Muscle layer of colon (tissue), 2 donors: ENCODE measurements around the gene NKAIN2.
"Not testable (repeated sequence)": the region's sequence is repeated elsewhere in the genome, so short reads cannot be mapped to it uniquely, and the experiment has no call there.

Experiments
- H3K27ac ChIP-seq: one replicate; pipeline ENCODE4 v1.7.0; 2013; ENCODE audit warnings: low read depth, mild to moderate bottlenecking, low read length, moderate library complexity
- H3K27me3 ChIP-seq, 2 donors: one replicate each; pipeline ENCODE4 v1.7.0; 2013; ENCODE audit warnings: low read length in 2 of 2, mild to moderate bottlenecking in 2 of 2; ENCODE audit not compliant: insufficient read depth in 2 of 2, control insufficient read depth in 1 of 2
- H3K36me3 ChIP-seq: one replicate; pipeline ENCODE4 v1.7.0; 2013; ENCODE audit warnings: mild to moderate bottlenecking, low read length; ENCODE audit not compliant: insufficient read depth
- H3K4me1 ChIP-seq: one replicate; pipeline ENCODE4 v1.7.0; 2013; ENCODE audit warnings: mild to moderate bottlenecking, low read length; ENCODE audit not compliant: insufficient read depth
- H3K4me3 ChIP-seq, 2 donors: one replicate each; pipeline ENCODE4 v1.7.0; 2013; ENCODE audit warnings: low read length in 2 of 2, low read depth in 1 of 2, mild to moderate bottlenecking in 1 of 2, moderate library complexity in 1 of 2
- H3K9ac ChIP-seq: one replicate; pipeline ENCODE4 v1.7.0; 2013; ENCODE audit warnings: low read length
- H3K9me3 ChIP-seq: one replicate; pipeline ENCODE4 v1.7.0; 2013; ENCODE audit warnings: mild to moderate bottlenecking, low read length
- donor health status: abdominal sarcoma.
- donor health status: Adenocarcinoma of cecum.

The NKAIN2 gene

GRCh38 chr6:124131259-124131658, 327.6 kb downstream of the NKAIN2 start:
- Histone ChIP-seq H3K36me3 (no peaks in the 10 kb centered on the region), H3K27ac (no peak overlapping the region), H3K9me3 (no peaks in the 10 kb centered on the region), H3K4me1 (no peaks in the 10 kb centered on the region), H3K4me3 (no peak overlapping the region), H3K9ac (no peak overlapping the region), H3K27me3 (no peaks in the 10 kb centered on the region)

GRCh38 chr6:124131779-124132178, 328.1 kb downstream of the NKAIN2 start:
- no peaks in the 10 kb centered on the region for H3K9me3 ChIP-seq
- H3K36me3 ChIP-seq: no peaks in the 10 kb centered on the region
- no peaks in the 10 kb centered on the region for H3K27me3 ChIP-seq
- H3K4me1 ChIP-seq: no peaks in the 10 kb centered on the region
- H3K9ac ChIP-seq: no peak overlapping the region
- no peak overlapping the region for H3K27ac ChIP-seq
- H3K4me3 ChIP-seq: no peak overlapping the region

DNA sequence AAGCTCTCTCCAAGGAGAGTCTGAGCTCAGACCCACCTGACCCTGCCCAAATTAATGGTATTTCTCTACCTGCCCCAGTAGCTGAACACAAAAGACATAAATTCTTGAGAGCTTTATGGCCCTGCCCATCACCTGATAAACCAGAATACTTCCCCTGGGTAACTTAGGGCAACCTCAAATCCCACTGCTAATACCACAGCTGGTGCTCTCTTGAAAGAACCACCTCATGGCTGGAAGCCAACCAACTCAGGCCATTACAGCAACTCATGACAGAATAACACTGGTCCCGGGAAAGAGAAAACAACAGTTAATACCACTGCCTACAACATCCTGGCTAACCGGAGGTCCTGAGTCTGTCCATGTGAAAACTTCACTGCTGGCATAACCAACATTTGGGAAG, 328.6 kb downstream of the NKAIN2 start:
- Histone ChIP-seq H3K4me1 (no peaks in the 10 kb centered on the region), H3K9me3 (no peaks in the 10 kb centered on the region), H3K4me3 (no peak overlapping the region), H3K27me3 (no peaks in the 10 kb centered on the region), H3K36me3 (no peaks in the 10 kb centered on the region), H3K27ac (no peak overlapping the region), H3K9ac (no peak overlapping the region)

- Histone ChIP-seq H3K4me1 (no peaks in the 10 kb centered on the region), H3K36me3 (no peaks in the 10 kb centered on the region), H3K27me3 (no peaks in the 10 kb centered on the region), H3K27ac (no peak overlapping the region), H3K9me3 (no peaks in the 10 kb centered on the region), H3K4me3 (no peak overlapping the region), H3K9ac (no peak overlapping the region)
These were observed 339.2 kb downstream of the NKAIN2 start for GRCh38 chr6:124142852-124143251.

GRCh38 chr6:124143435-124143834, 339.8 kb downstream of the NKAIN2 start:
- Histone ChIP-seq H3K9ac (no peak overlapping the region), H3K4me3 (no peak overlapping the region), H3K36me3 (no peaks in the 10 kb centered on the region), H3K27ac (no peak overlapping the region), H3K9me3 (no peaks in the 10 kb centered on the region), H3K4me1 (no peaks in the 10 kb centered on the region), H3K27me3 (no peaks in the 10 kb centered on the region)

DNA sequence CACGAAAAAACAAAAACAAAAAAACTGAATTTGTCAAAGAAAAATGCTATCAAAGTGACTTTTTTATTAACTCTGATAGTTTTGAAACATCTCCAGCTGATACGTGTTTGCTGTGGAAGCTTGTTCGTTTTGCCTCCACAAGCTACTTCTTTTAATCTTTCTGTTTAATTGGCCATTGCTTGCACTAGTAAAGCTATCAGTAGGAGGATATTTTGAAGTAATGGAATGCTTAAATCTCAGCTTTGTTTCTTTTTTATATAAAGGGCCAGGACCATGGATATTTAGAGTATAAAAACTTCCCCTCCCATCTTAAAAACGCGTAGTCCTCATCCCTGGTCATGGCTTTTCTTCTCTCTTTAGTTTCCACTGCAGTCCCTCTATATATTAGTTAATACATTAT, 344.0 kb downstream of the NKAIN2 start:
- H3K27ac ChIP-seq: no peak overlapping the region
- H3K9me3 ChIP-seq: no peaks in the 10 kb centered on the region
- H3K9ac ChIP-seq: no peak overlapping the region
- H3K36me3 ChIP-seq: no peaks in the 10 kb centered on the region
- H3K4me3 ChIP-seq: no peak overlapping the region
- H3K27me3 ChIP-seq: no peaks in the 10 kb centered on the region
- H3K4me1 ChIP-seq: no peaks in the 10 kb centered on the region

GRCh38 chr6:124148236-124148957, 344.7 kb downstream of the NKAIN2 start:
- no peaks in the 10 kb centered on the region for H3K36me3 ChIP-seq
- no peaks in the 10 kb centered on the region for H3K9me3 ChIP-seq
- no peak overlapping the region for H3K9ac ChIP-seq
- H3K27ac ChIP-seq: no peak overlapping the region
- H3K4me3 ChIP-seq: no peak overlapping the region
- no peaks in the 10 kb centered on the region for H3K4me1 ChIP-seq
- no peaks in the 10 kb centered on the region for H3K27me3 ChIP-seq

- Histone ChIP-seq H3K27me3 (no peaks in the 10 kb centered on the region), H3K9me3 (no peaks in the 10 kb centered on the region), H3K9ac (no peak overlapping the region), H3K27ac (no peak overlapping the region), H3K4me3 (no peak overlapping the region), H3K36me3 (no peaks in the 10 kb centered on the region), H3K4me1 (no peaks in the 10 kb centered on the region)
These were observed 346.0 kb downstream of the NKAIN2 start for GRCh38 chr6:124149646-124150045.

DNA sequence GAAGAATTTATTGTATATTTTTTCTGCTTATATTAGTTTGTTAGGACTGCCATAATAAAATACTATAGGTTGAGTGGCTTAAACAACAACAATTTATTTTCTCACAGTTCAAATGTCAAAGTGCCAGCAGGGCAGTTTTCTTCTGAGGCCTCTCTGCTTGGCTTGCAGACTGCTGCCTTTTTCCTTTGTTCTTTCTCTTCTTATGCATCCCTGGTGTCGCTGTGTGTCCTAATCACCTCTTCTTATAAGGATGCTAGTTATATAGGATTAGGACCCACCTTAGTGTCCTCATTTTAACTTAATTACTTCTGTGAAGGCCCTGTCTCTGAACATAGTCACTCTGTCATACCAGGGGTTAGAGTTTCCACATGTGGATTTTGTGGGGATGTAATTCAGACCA, 354.4 kb downstream of the NKAIN2 start:
- H3K4me3 ChIP-seq: no peak overlapping the region
- H3K4me1 ChIP-seq: no peaks in the 10 kb centered on the region
- H3K36me3 ChIP-seq: no peaks in the 10 kb centered on the region
- no peak overlapping the region for H3K27ac ChIP-seq
- H3K27me3 ChIP-seq: no peaks in the 10 kb centered on the region
- no peak overlapping the region for H3K9ac ChIP-seq
- no peaks in the 10 kb centered on the region for H3K9me3 ChIP-seq

DNA sequence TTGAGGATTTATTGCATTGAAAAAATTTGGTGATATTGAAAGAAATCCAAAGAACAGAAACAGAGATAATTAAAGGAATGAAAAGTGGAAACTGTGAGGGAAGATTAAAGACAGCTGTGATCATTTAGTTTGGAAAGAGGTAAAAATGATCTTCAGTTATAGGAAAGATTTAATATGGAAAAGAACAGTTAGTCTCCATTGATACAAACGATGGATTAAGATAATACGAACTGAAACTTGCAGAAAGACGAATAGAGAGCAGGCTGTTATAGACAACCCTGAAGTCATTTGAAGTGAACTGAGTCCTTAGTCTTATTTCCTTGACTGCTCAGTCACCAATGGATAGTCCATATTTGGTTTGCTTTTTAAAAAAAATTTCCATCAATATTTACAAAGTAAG, 360.0 kb downstream of the NKAIN2 start:
- Histone ChIP-seq H3K9me3 (no peaks in the 10 kb centered on the region), H3K27me3 (no peaks in the 10 kb centered on the region), H3K36me3 (no peaks in the 10 kb centered on the region)

DNA sequence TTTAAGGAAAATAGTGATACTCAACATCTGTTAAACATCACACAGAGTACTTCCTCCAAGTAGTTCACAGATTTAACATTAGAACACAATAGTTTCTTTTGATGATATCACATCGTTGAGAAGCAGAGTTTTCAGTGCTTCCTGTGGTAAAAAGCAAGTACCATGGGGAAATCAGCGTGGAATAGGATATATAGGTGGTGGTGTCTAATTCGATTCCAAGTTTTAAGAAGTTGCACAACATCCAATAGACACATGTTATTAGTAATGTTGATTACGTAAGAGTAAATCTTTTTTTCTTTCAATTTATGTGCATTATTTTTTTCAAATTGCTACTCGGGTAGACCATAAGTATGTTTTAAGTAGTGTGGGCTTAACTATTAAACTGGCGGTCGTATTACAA, 360.7 kb downstream of the NKAIN2 start:
- no peak overlapping the region for H3K27ac ChIP-seq
- H3K27me3 ChIP-seq: no peaks in the 10 kb centered on the region
- H3K4me1 ChIP-seq: no peaks in the 10 kb centered on the region

More for the DNA sequence above, 360.0 kb downstream of the NKAIN2 start:
- Histone ChIP-seq H3K4me1 (no peaks in the 10 kb centered on the region), H3K27ac (no peak overlapping the region), H3K9ac (no peak overlapping the region), H3K4me3 (no peak overlapping the region)

DNA sequence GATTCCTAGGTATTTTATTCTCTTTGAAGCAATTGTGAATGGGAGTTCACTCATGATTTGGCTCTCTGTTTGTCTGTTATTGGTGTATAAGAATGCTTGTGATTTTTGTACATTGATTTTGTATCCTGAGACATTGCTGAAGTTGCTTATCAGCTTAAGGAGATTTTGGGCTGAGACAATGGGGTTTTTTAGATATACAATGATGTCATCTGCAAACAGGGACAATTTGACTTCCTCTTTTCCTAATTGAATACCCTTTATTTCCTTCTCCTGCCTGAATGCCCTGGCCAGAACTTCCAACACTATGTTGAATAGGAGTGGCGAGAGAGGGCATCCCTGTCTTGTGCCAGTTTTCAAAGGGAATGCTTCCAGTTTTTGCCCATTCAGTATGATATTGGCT, 363.6 kb downstream of the NKAIN2 start:
- H3K27ac ChIP-seq, H3K27me3 ChIP-seq, H3K4me1 ChIP-seq, H3K36me3 ChIP-seq, H3K4me3 ChIP-seq, H3K9ac ChIP-seq, H3K9me3 ChIP-seq: not testable (repeated sequence)

More for the DNA sequence above, 360.7 kb downstream of the NKAIN2 start:
- no peak overlapping the region for H3K4me3 ChIP-seq
- H3K36me3 ChIP-seq: no peaks in the 10 kb centered on the region
- H3K9me3 ChIP-seq: no peaks in the 10 kb centered on the region
- no peak overlapping the region for H3K9ac ChIP-seq
